Duodenal mucosa (tissue), 2 donors: Measurements from ENCODE around the gene TWIST2.

Source experiments
- H3K27ac ChIP-seq: one replicate; pipeline ENCODE4 v1.7.0; 2013; ENCODE audit warnings: low read depth, low read length
- H3K27me3 ChIP-seq, 2 donors: one replicate each; pipeline ENCODE4 v1.7.0; 2013; ENCODE audit warnings: low read length in 2 of 2, control low read depth in 1 of 2; ENCODE audit not compliant: insufficient read depth in 2 of 2, control insufficient read depth in 1 of 2
- H3K36me3 ChIP-seq, 2 donors: one replicate each; pipeline ENCODE4 v1.7.0; 2013; ENCODE audit warnings: low read length in 2 of 2, control low read depth in 1 of 2; ENCODE audit not compliant: insufficient read depth in 2 of 2, control insufficient read depth in 1 of 2
- H3K4me1 ChIP-seq, 2 donors: one replicate each; pipeline ENCODE4 v1.7.0; 2013; ENCODE audit warnings: low read length in 2 of 2, control low read depth in 1 of 2; ENCODE audit not compliant: insufficient read depth in 2 of 2, control insufficient read depth in 1 of 2
- H3K4me3 ChIP-seq, 2 donors: one replicate each; pipeline ENCODE4 v1.7.0; 2013; ENCODE audit warnings: low read length in 2 of 2, low read depth in 1 of 2
- H3K9ac ChIP-seq, 2 donors: one replicate each; pipeline ENCODE4 v1.7.0; 2013; ENCODE audit warnings: low read length in 2 of 2, low read depth in 1 of 2
- H3K9me3 ChIP-seq, 2 donors: one replicate each; pipeline ENCODE4 v1.7.0; 2013; ENCODE audit warnings: low read length in 2 of 2, control low read depth in 1 of 2; ENCODE audit not compliant: control insufficient read depth in 1 of 2

TWIST2 gene

DNA sequence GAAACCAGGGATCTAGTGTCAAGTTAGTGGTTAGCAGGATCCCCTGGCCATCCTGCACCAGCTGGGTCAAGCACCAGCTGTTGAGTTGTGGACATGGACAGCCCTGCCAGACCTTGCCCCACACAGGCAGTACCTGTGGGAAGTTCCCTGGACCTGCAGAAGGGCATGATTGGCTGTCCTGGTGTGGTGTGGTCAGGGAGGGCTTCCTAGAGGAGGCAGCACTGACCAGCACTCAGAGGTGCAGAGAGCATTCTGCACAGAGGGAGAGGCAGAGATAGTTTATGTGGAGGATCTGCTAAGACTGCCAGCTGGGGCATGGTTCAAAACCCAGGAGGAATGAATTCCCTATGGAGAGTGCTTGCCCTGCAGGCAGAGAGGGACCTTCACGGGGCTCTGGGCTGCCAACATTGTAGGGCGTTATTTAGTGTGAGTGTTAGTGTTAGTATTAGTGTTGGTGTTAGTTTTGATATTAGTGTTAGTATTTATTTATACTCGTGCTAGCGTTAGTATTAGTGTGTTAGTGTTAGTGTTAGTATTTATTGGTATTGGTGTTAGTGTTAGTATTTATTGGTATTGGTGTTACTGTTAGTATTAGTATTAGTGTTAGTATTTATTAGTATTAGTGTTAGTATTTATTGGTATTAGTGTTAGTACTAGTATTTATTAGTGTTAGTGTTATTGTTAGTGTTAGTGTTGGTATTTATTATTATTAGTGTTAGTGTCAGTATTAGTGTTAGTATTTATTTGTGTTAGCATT lies 31.9 kb downstream of the TWIST2 start:
- Histone ChIP-seq H3K36me3 (no peaks in the 10 kb centered on the region), H3K27ac (no peak overlapping the region), H3K4me1 (no peaks in the 10 kb centered on the region), H3K9me3 (no peaks in the 10 kb centered on the region), H3K9ac (no peak overlapping the region), H3K4me3 (no peak overlapping the region), H3K27me3 (no peaks in the 10 kb centered on the region)

- Histone ChIP-seq H3K27ac (no peak overlapping the region), H3K27me3 (no peaks in the 10 kb centered on the region), H3K9ac (no peak overlapping the region), H3K4me3 (no peak overlapping the region), H3K4me1 (no peaks in the 10 kb centered on the region), H3K36me3 (no peaks in the 10 kb centered on the region), H3K9me3 (no peaks in the 10 kb centered on the region)
Observed at GRCh38 chr2:238881353-238882081, 33.6 kb downstream of the TWIST2 start.

GRCh38 chr2:238882082-238882755 lies 34.3 kb downstream of the TWIST2 start:
- no peak overlapping the region for H3K27ac ChIP-seq
- no peaks in the 10 kb centered on the region for H3K9me3 ChIP-seq
- H3K9ac ChIP-seq = no peak overlapping the region
- H3K4me1 ChIP-seq = no peaks in the 10 kb centered on the region
- no peak overlapping the region for H3K4me3 ChIP-seq
- H3K27me3 ChIP-seq = no peaks in the 10 kb centered on the region
- no peaks in the 10 kb centered on the region for H3K36me3 ChIP-seq

DNA sequence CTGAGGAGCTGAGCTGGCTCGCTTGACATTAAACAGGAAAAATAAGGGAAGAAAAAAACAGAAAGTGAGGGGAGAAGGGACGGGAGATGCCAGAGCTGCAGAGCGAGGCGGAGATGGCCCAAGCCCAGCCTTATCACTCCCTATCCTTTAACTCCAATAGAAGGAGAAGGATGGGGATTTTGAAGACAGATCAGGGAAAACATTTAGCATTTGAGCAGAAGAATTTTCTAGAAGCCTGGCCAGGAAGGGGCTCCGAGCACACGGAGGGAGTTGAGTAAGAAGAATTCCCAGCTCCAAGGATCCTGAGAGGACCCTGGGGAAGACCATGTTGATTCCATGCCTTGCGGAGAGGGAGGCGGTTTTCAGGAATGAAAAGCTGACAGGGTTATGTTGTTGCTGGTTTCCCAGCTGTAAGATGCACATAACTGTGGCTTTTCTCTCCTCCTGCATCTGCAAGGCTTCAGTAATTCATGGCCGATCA lies 35.6 kb downstream of the TWIST2 start:
- Histone ChIP-seq H3K4me3 (no peak overlapping the region), H3K36me3 (no peaks in the 10 kb centered on the region), H3K4me1 (no peaks in the 10 kb centered on the region), H3K9ac (no peak overlapping the region), H3K9me3 (no peaks in the 10 kb centered on the region), H3K27me3 (no peaks in the 10 kb centered on the region), H3K27ac (no peak overlapping the region)

DNA sequence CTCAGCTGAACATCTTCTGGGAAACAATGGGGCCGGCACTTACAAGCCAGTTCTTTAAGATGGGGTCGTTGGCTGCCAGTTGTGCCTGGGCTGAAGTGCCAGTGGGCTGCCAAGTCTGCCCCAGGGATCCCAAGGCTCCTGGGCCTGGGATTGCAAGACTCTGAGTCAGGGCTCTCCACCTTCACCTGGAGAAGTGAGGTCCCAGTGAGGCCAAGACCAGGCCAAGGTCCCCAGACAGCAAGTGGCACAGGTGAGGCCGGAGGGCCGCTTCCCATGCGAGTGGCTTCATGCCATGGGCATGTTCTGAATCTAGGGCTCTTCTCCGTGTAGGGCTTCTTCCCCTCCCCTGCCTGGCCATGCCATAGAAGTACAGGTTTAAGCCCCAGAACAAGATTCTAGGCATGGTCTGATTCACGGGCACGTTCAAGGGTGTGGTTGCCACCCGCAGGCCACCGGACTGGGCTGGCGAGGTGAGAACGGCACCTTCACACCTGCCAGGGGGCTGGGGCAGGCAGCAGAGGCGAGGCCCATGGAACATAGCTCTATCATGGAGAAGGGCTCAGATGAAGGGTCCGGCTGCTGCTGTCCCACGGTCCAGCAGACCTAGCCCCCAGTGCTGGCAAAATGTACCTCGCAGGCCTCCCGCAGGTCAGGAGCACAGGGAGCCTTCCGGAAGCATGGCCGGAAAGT lies 36.4 kb downstream of the TWIST2 start:
- H3K9me3 ChIP-seq = no peaks in the 10 kb centered on the region
- no peak overlapping the region for H3K27ac ChIP-seq
- no peaks in the 10 kb centered on the region for H3K36me3 ChIP-seq
- no peak overlapping the region for H3K4me3 ChIP-seq
- no peaks in the 10 kb centered on the region for H3K4me1 ChIP-seq
- H3K9ac ChIP-seq = no peak overlapping the region
- no peaks in the 10 kb centered on the region for H3K27me3 ChIP-seq

- H3K4me1 ChIP-seq = no peaks in the 10 kb centered on the region
- H3K9ac ChIP-seq = no peak overlapping the region
- no peaks in the 10 kb centered on the region for H3K27me3 ChIP-seq
- H3K27ac ChIP-seq = no peak overlapping the region
- no peaks in the 10 kb centered on the region for H3K9me3 ChIP-seq
- no peak overlapping the region for H3K4me3 ChIP-seq
- no peaks in the 10 kb centered on the region for H3K36me3 ChIP-seq
Observed at GRCh38 chr2:238884812-238885408, 37.0 kb downstream of the TWIST2 start.

GRCh38 chr2:238886453-238887094 lies 38.7 kb downstream of the TWIST2 start:
- H3K9ac ChIP-seq = no peak overlapping the region
- no peaks in the 10 kb centered on the region for H3K27me3 ChIP-seq
- no peak overlapping the region for H3K27ac ChIP-seq
- H3K36me3 ChIP-seq = no peaks in the 10 kb centered on the region
- H3K4me1 ChIP-seq = no peaks in the 10 kb centered on the region
- H3K4me3 ChIP-seq = no peak overlapping the region
- no peaks in the 10 kb centered on the region for H3K9me3 ChIP-seq

- no peaks in the 10 kb centered on the region for H3K27me3 ChIP-seq
- H3K27ac ChIP-seq = no peak overlapping the region
- no peak overlapping the region for H3K9ac ChIP-seq
- no peaks in the 10 kb centered on the region for H3K4me1 ChIP-seq
- H3K36me3 ChIP-seq = no peaks in the 10 kb centered on the region
- H3K4me3 ChIP-seq = no peak overlapping the region
- H3K9me3 ChIP-seq = no peaks in the 10 kb centered on the region
Observed at GRCh38 chr2:238887616-238888015, 39.7 kb downstream of the TWIST2 start.

- Histone ChIP-seq H3K9me3 (no peaks in the 10 kb centered on the region), H3K36me3 (no peaks in the 10 kb centered on the region), H3K27me3 (no peaks in the 10 kb centered on the region), H3K9ac (no peak overlapping the region), H3K27ac (no peak overlapping the region), H3K4me3 (no peak overlapping the region), H3K4me1 (no peaks in the 10 kb centered on the region)
Observed at GRCh38 chr2:238888781-238889180, 40.9 kb downstream of the TWIST2 start.
